Right lobe of liver (tissue), 4 donors: ENCODE results near the gene CFAP100.

Experiments
- POLR2A ChIP-seq: fragments of 450-650 bp; IDR thresholded peaks from one replicate; pipeline ENCODE4 v1.6.1; 2017; ENCODE audit warnings: antibody characterized with exemption, mild to moderate bottlenecking
- TF ChIP-seq, protein P1 (sequence below), 4 donors: fragments of 200-600 bp in 3 of 4; fragments of 450-650 bp in 1 of 4; IDR thresholded peaks; one replicate each; pipeline versions ENCODE4 v1.5.1 to v1.8.0; 2016 to 2022; ENCODE audit warnings: antibody characterized with exemption in 4 of 4, mild to moderate bottlenecking in 2 of 4
- donor health status: DM: no; HTN: no; CAD: no.
- donor health status: DM: no; HTN: no; CAD: no.
- donor health status: DM: no; HTN: yes; CAD: no.

- TF ChIP-seq, protein P1, sequence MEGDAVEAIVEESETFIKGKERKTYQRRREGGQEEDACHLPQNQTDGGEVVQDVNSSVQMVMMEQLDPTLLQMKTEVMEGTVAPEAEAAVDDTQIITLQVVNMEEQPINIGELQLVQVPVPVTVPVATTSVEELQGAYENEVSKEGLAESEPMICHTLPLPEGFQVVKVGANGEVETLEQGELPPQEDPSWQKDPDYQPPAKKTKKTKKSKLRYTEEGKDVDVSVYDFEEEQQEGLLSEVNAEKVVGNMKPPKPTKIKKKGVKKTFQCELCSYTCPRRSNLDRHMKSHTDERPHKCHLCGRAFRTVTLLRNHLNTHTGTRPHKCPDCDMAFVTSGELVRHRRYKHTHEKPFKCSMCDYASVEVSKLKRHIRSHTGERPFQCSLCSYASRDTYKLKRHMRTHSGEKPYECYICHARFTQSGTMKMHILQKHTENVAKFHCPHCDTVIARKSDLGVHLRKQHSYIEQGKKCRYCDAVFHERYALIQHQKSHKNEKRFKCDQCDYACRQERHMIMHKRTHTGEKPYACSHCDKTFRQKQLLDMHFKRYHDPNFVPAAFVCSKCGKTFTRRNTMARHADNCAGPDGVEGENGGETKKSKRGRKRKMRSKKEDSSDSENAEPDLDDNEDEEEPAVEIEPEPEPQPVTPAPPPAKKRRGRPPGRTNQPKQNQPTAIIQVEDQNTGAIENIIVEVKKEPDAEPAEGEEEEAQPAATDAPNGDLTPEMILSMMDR (IDR thresholded peaks at IDR 0.05) = no peak
- TF ChIP-seq POLR2A = no peak
Observed at GRCh38 chr3:126459111-126459762, 64.5 kb downstream of the CFAP100 start.
